WTC11 (cell line): ENCODE measurements around the gene ITGAL. TPM values are rescaled to one million over a fixed set of nuclear protein-coding genes. Genes with fewer than 3 reads are reported as not detected.

Source experiments
- ATAC-seq: fragments of 200-7000 bp; cut with Tn5 transposase; 2 replicates; pipeline ENCODE4 v1.10.0; 2021; ENCODE audit warnings: mild to moderate bottlenecking, moderate library complexity
- CTCF ChIA-PET: fragments of 300-600 bp; sonication (Branson Sonifier 250); formaldehyde crosslinking; loops from one replicate; lab custom pipeline; 2021; ENCODE audit warnings: antibody characterized with exemption; lab: Charles Lee
- POLR2A ChIA-PET: fragments of 350-600 bp; sonication (Branson Sonifier 250); formaldehyde crosslinking; loops from one replicate; lab custom pipeline; 2021; ENCODE audit warnings: antibody characterized with exemption; lab: Charles Lee
- DNase-seq: peaks from one replicate; pipeline ENCODE4 v3.0.0; 2021; ENCODE audit warnings: low spot score
- H3K27ac Mint-ChIP-seq: 2 replicates; pipeline ENCODE4 v1.8.0; 2021; ENCODE audit warnings: mixed read lengths
- H3K27me3 Mint-ChIP-seq: 2 replicates; pipeline ENCODE4 v1.8.0; 2021; ENCODE audit warnings: low read depth, mild to moderate bottlenecking, moderate library complexity, mixed read lengths
- H3K36me3 Mint-ChIP-seq: 2 replicates; pipeline ENCODE4 v1.8.0; 2021; ENCODE audit warnings: mixed read lengths
- H3K4me1 Mint-ChIP-seq: 2 replicates; pipeline ENCODE4 v1.8.0; 2022; ENCODE audit warnings: mixed read lengths
- H3K4me3 Mint-ChIP-seq: 2 replicates; pipeline ENCODE4 v1.8.0; 2021; ENCODE audit warnings: mild to moderate bottlenecking, moderate library complexity, mixed read lengths
- H3K9me3 Mint-ChIP-seq: 2 replicates; pipeline ENCODE4 v1.8.0; 2021; ENCODE audit warnings: mixed read lengths
- CREB1 ChIP-seq: sonication (generic); formaldehyde crosslinking; IDR thresholded peaks from 2 replicates; pipeline ENCODE4 v1.8.0; 2023; ENCODE audit warnings: mild to moderate bottlenecking, missing genetic modification reagents
- ESRRA ChIP-seq: sonication (generic); formaldehyde crosslinking; IDR thresholded peaks from 2 replicates; pipeline ENCODE4 v1.8.1; 2022; ENCODE audit warnings: mild to moderate bottlenecking, missing genetic modification reagents, borderline replicate concordance
- FOXJ3 ChIP-seq: sonication (generic); formaldehyde crosslinking; IDR thresholded peaks from 2 replicates; pipeline ENCODE4 v1.9.0; 2021; ENCODE audit warnings: missing genetic modification reagents, mild to moderate bottlenecking, borderline replicate concordance
- FOXP4 ChIP-seq: sonication (generic); formaldehyde crosslinking; IDR thresholded peaks from 2 replicates; pipeline ENCODE4 v1.8.0; 2022; ENCODE audit warnings: mild to moderate bottlenecking, missing genetic modification reagents
- JUN ChIP-seq: sonication (generic); formaldehyde crosslinking; IDR thresholded peaks from 2 replicates; pipeline ENCODE4 v1.8.0; 2023; ENCODE audit warnings: mild to moderate bottlenecking, missing genetic modification reagents
- KAT7 ChIP-seq: sonication (generic); formaldehyde crosslinking; IDR thresholded peaks from 2 replicates; pipeline ENCODE4 v1.8.1; 2023; ENCODE audit warnings: missing genetic modification reagents, mild to moderate bottlenecking, borderline replicate concordance
- NFE2L1 ChIP-seq: sonication (generic); formaldehyde crosslinking; IDR thresholded peaks from 2 replicates; pipeline ENCODE4 v1.8.1; 2023; ENCODE audit warnings: missing genetic modification reagents
- SMAD4 ChIP-seq: sonication (generic); formaldehyde crosslinking; IDR thresholded peaks from 2 replicates; pipeline ENCODE4 v1.8.0; 2022; ENCODE audit warnings: mild to moderate bottlenecking, missing genetic modification reagents
- TEAD4 ChIP-seq: sonication (generic); formaldehyde crosslinking; IDR thresholded peaks from 2 replicates; pipeline ENCODE4 v1.8.0; 2022; ENCODE audit warnings: mild to moderate bottlenecking, missing genetic modification reagents
- ZNF121 ChIP-seq: sonication (generic); formaldehyde crosslinking; IDR thresholded peaks from 2 replicates; pipeline ENCODE4 v1.8.0; 2023; ENCODE audit warnings: missing genetic modification reagents
- ZNF281 ChIP-seq: sonication (generic); formaldehyde crosslinking; IDR thresholded peaks from 2 replicates; pipeline ENCODE4 v1.8.0; 2023; ENCODE audit warnings: mild to moderate bottlenecking, missing genetic modification reagents
- ZNF425 ChIP-seq: fragments of 250-450 bp; sonication (Bioruptor Pico); conservative IDR thresholded peaks from 2 replicates; pipeline ENCODE4 v1.9.0; 2021; ENCODE audit warnings: mild to moderate bottlenecking
- total RNA-seq: library from RNA; stranded (reverse); gene quantifications from 3 replicates; pipeline ENCODE4 v1.2.3, GENCODE V29; 2021
- TF ChIP-seq, protein P1 (sequence below): sonication (generic); formaldehyde crosslinking; IDR thresholded peaks from 2 replicates; pipeline ENCODE4 v1.8.0; 2022; ENCODE audit warnings: mild to moderate bottlenecking, missing genetic modification reagents
- TF ChIP-seq, protein P2 (sequence below): sonication (generic); formaldehyde crosslinking; IDR thresholded peaks from 2 replicates; pipeline ENCODE4 v1.8.0; 2022; ENCODE audit warnings: missing genetic modification reagents
- TF ChIP-seq, protein P3 (sequence below): sonication (generic); formaldehyde crosslinking; IDR thresholded peaks from 2 replicates; pipeline ENCODE4 v1.8.0; 2023; ENCODE audit warnings: missing genetic modification reagents, mild to moderate bottlenecking, borderline replicate concordance
- TF ChIP-seq, protein P4 (sequence below): sonication (generic); formaldehyde crosslinking; IDR thresholded peaks from 2 replicates; pipeline ENCODE4 v1.8.1; 2023; ENCODE audit warnings: mild to moderate bottlenecking, missing genetic modification reagents, moderate library complexity

The ITGAL gene
- total RNA-seq, 1 experiment from 2014 or later, result 1.0 TPM

GRCh38 chr16:30429678-30430427, 42.7 kb upstream of the ITGAL start, which contains the start of gene DCTPP1 (continued):
- TF ChIP-seq CREB1 (CRISPR knock-in tag) (no peak), ESRRA (CRISPR knock-in tag) (no peak), SMAD4 (no peak), ZNF425 (CRISPR knock-in tag) (no peak), JUN (CRISPR knock-in tag) (peak; percentile 55), FOXJ3 (CRISPR knock-in tag) (no peak), KAT7 (CRISPR knock-in tag) (no peak), ZNF121 (CRISPR knock-in tag) (0 out of 2 replicates have a peak, but pooled peaks have one; percentile 20)
- TF ChIP-seq, protein P1, sequence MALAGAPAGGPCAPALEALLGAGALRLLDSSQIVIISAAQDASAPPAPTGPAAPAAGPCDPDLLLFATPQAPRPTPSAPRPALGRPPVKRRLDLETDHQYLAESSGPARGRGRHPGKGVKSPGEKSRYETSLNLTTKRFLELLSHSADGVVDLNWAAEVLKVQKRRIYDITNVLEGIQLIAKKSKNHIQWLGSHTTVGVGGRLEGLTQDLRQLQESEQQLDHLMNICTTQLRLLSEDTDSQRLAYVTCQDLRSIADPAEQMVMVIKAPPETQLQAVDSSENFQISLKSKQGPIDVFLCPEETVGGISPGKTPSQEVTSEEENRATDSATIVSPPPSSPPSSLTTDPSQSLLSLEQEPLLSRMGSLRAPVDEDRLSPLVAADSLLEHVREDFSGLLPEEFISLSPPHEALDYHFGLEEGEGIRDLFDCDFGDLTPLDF (CRISPR knock-in tag), result no peak
- TF ChIP-seq, protein P2, sequence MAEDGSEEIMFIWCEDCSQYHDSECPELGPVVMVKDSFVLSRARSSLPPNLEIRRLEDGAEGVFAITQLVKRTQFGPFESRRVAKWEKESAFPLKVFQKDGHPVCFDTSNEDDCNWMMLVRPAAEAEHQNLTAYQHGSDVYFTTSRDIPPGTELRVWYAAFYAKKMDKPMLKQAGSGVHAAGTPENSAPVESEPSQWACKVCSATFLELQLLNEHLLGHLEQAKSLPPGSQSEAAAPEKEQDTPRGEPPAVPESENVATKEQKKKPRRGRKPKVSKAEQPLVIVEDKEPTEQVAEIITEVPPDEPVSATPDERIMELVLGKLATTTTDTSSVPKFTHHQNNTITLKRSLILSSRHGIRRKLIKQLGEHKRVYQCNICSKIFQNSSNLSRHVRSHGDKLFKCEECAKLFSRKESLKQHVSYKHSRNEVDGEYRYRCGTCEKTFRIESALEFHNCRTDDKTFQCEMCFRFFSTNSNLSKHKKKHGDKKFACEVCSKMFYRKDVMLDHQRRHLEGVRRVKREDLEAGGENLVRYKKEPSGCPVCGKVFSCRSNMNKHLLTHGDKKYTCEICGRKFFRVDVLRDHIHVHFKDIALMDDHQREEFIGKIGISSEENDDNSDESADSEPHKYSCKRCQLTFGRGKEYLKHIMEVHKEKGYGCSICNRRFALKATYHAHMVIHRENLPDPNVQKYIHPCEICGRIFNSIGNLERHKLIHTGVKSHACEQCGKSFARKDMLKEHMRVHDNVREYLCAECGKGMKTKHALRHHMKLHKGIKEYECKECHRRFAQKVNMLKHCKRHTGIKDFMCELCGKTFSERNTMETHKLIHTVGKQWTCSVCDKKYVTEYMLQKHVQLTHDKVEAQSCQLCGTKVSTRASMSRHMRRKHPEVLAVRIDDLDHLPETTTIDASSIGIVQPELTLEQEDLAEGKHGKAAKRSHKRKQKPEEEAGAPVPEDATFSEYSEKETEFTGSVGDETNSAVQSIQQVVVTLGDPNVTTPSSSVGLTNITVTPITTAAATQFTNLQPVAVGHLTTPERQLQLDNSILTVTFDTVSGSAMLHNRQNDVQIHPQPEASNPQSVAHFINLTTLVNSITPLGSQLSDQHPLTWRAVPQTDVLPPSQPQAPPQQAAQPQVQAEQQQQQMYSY, result no peak

GRCh38 chr16:30430428-30430970, 42.0 kb upstream of the ITGAL start:
- no peak overlapping the region for H3K27ac Mint-ChIP-seq
- H3K9me3 Mint-ChIP-seq, result no peaks in the 10 kb centered on the region
- no peak overlapping the region for H3K4me3 Mint-ChIP-seq
- POLR2A ChIA-PET, result interaction anchor here (0.9 to 1.5 kb wide), 10 partner anchors 9 to 185 kb away, joined by 3 to 15 read pairs (median 4); partner anchors contain the start of genes ZNF689 and ZNF785
- peaks cover 24% of the 10 kb centered on the region for H3K27me3 Mint-ChIP-seq
- DNase-seq (peak; percentile 60), ATAC-seq (peak; percentile 53)
- H3K36me3 Mint-ChIP-seq, result peaks cover 16% of the 10 kb centered on the region
- H3K4me1 Mint-ChIP-seq, result peaks cover 17% of the 10 kb centered on the region
- CTCF ChIA-PET, result interaction anchor here (0.8 to 2.9 kb wide), 56 partner anchors 12 to 402 kb away, joined by 3 to 79 read pairs (median 9); partner anchors contain the start of genes ALDOA, CORO1A, FBRS and GDPD3
- TF ChIP-seq TEAD4 (no peak), NFE2L1 (CRISPR knock-in tag) (0 out of 2 replicates have a peak, but pooled peaks have one; percentile 69), ZNF281 (CRISPR knock-in tag) (0 out of 2 replicates have a peak, but pooled peaks have one; percentile 53), FOXP4 (CRISPR knock-in tag) (0 out of 2 replicates have a peak, but pooled peaks have one; percentile 55)
- TF ChIP-seq, protein P3, sequence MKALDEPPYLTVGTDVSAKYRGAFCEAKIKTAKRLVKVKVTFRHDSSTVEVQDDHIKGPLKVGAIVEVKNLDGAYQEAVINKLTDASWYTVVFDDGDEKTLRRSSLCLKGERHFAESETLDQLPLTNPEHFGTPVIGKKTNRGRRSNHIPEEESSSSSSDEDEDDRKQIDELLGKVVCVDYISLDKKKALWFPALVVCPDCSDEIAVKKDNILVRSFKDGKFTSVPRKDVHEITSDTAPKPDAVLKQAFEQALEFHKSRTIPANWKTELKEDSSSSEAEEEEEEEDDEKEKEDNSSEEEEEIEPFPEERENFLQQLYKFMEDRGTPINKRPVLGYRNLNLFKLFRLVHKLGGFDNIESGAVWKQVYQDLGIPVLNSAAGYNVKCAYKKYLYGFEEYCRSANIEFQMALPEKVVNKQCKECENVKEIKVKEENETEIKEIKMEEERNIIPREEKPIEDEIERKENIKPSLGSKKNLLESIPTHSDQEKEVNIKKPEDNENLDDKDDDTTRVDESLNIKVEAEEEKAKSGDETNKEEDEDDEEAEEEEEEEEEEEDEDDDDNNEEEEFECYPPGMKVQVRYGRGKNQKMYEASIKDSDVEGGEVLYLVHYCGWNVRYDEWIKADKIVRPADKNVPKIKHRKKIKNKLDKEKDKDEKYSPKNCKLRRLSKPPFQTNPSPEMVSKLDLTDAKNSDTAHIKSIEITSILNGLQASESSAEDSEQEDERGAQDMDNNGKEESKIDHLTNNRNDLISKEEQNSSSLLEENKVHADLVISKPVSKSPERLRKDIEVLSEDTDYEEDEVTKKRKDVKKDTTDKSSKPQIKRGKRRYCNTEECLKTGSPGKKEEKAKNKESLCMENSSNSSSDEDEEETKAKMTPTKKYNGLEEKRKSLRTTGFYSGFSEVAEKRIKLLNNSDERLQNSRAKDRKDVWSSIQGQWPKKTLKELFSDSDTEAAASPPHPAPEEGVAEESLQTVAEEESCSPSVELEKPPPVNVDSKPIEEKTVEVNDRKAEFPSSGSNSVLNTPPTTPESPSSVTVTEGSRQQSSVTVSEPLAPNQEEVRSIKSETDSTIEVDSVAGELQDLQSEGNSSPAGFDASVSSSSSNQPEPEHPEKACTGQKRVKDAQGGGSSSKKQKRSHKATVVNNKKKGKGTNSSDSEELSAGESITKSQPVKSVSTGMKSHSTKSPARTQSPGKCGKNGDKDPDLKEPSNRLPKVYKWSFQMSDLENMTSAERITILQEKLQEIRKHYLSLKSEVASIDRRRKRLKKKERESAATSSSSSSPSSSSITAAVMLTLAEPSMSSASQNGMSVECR (CRISPR knock-in tag), result 0 out of 2 replicates have a peak, but pooled peaks have one; percentile 56
- TF ChIP-seq, protein P4, sequence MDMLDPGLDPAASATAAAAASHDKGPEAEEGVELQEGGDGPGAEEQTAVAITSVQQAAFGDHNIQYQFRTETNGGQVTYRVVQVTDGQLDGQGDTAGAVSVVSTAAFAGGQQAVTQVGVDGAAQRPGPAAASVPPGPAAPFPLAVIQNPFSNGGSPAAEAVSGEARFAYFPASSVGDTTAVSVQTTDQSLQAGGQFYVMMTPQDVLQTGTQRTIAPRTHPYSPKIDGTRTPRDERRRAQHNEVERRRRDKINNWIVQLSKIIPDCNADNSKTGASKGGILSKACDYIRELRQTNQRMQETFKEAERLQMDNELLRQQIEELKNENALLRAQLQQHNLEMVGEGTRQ (CRISPR knock-in tag), result peak; percentile 64
